Measurements from ENCODE around the gene TNFAIP8L2.

The TNFAIP8L2 gene

GRCh38 chr1:151137789-151138188 lies 18.7 kb upstream of the TNFAIP8L2 start:
- DNase-seq (ENCODE audit: low spot score) = no peak
- H3K4me3 ChIP-seq (ENCODE audit: severe bottlenecking) = no peak overlapping the region
- ATAC-seq (ENCODE audit: low read depth) = no peak
- TF ChIP-seq, protein P1, sequence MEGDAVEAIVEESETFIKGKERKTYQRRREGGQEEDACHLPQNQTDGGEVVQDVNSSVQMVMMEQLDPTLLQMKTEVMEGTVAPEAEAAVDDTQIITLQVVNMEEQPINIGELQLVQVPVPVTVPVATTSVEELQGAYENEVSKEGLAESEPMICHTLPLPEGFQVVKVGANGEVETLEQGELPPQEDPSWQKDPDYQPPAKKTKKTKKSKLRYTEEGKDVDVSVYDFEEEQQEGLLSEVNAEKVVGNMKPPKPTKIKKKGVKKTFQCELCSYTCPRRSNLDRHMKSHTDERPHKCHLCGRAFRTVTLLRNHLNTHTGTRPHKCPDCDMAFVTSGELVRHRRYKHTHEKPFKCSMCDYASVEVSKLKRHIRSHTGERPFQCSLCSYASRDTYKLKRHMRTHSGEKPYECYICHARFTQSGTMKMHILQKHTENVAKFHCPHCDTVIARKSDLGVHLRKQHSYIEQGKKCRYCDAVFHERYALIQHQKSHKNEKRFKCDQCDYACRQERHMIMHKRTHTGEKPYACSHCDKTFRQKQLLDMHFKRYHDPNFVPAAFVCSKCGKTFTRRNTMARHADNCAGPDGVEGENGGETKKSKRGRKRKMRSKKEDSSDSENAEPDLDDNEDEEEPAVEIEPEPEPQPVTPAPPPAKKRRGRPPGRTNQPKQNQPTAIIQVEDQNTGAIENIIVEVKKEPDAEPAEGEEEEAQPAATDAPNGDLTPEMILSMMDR (IDR thresholded peaks at IDR 0.05; ENCODE audit: poor library complexity, severe bottlenecking) = no peak
- H3K36me3 ChIP-seq (ENCODE audit: low read depth) = no peaks in the 10 kb centered on the region
- no peaks in the 10 kb centered on the region for H3K27me3 ChIP-seq (ENCODE audit: insufficient read depth, poor library complexity, severe bottlenecking)
- no peak overlapping the region for H3K27ac ChIP-seq (ENCODE audit: poor library complexity, severe bottlenecking)
- H3K9me3 ChIP-seq (ENCODE audit: severe bottlenecking) = no peaks in the 10 kb centered on the region
- H3K4me1 ChIP-seq (ENCODE audit: insufficient read depth, poor library complexity, severe bottlenecking) = no peaks in the 10 kb centered on the region

GRCh38 chr1:151142411-151143056 lies 13.9 kb upstream of the TNFAIP8L2 start:
- no peak overlapping the region for H3K4me3 ChIP-seq (ENCODE audit: severe bottlenecking)
- H3K27me3 ChIP-seq (ENCODE audit: insufficient read depth, poor library complexity, severe bottlenecking) = no peaks in the 10 kb centered on the region

GRCh38 chr1:151143057-151143435 lies 13.4 kb upstream of the TNFAIP8L2 start:
- ATAC-seq (ENCODE audit: low read depth) = no peak
- H3K4me3 ChIP-seq (ENCODE audit: severe bottlenecking) = no peak overlapping the region
- DNase-seq (ENCODE audit: low spot score) = no peak
- no peak overlapping the region for H3K27ac ChIP-seq (ENCODE audit: poor library complexity, severe bottlenecking)
- no peaks in the 10 kb centered on the region for H3K36me3 ChIP-seq (ENCODE audit: low read depth)
- H3K9me3 ChIP-seq (ENCODE audit: severe bottlenecking) = no peaks in the 10 kb centered on the region
- H3K4me1 ChIP-seq (ENCODE audit: insufficient read depth, poor library complexity, severe bottlenecking) = no peaks in the 10 kb centered on the region
- TF ChIP-seq, protein P1 (IDR thresholded peaks at IDR 0.05; ENCODE audit: poor library complexity, severe bottlenecking) = no peak
- H3K27me3 ChIP-seq (ENCODE audit: insufficient read depth, poor library complexity, severe bottlenecking) = no peaks in the 10 kb centered on the region

More at GRCh38 chr1:151142411-151143056, 13.9 kb upstream of the TNFAIP8L2 start:
- Histone ChIP-seq H3K9me3 (ENCODE audit: severe bottlenecking) (no peaks in the 10 kb centered on the region), H3K4me1 (ENCODE audit: insufficient read depth, poor library complexity, severe bottlenecking) (no peaks in the 10 kb centered on the region), H3K36me3 (ENCODE audit: low read depth) (no peaks in the 10 kb centered on the region), H3K27ac (ENCODE audit: poor library complexity, severe bottlenecking) (no peak overlapping the region)
- no peak for DNase-seq (ENCODE audit: low spot score)
- no peak for ATAC-seq (ENCODE audit: low read depth)
- TF ChIP-seq, protein P1 (IDR thresholded peaks at IDR 0.05; ENCODE audit: poor library complexity, severe bottlenecking) = no peak

DNA sequence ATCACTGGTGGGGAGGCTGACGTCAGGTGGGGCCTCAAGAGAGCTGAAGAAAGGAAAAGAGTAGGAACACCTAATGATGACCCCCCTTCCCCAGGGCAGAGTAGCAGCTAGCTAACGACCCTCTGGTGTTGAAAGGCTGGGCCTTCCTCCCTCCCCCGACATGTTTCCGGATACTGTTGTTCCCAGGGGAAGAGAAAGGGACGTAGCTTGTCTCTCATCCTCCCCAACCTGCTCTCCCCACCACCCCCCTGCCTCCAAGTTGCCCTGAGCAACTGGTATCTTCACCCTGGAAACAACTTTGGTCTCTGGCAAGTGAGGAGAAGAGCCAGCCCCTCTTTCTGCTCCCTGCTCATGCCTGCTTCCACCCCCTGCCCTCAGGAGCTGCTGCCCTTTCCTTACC lies 12.5 kb upstream of the TNFAIP8L2 start:
- Histone ChIP-seq H3K36me3 (ENCODE audit: low read depth) (no peaks in the 10 kb centered on the region), H3K4me1 (ENCODE audit: insufficient read depth, poor library complexity, severe bottlenecking) (no peaks in the 10 kb centered on the region), H3K4me3 (ENCODE audit: severe bottlenecking) (no peak overlapping the region), H3K27ac (ENCODE audit: poor library complexity, severe bottlenecking) (no peak overlapping the region), H3K27me3 (ENCODE audit: insufficient read depth, poor library complexity, severe bottlenecking) (no peaks in the 10 kb centered on the region), H3K9me3 (ENCODE audit: severe bottlenecking) (no peaks in the 10 kb centered on the region)
- TF ChIP-seq, protein P1 (IDR thresholded peaks at IDR 0.05; ENCODE audit: poor library complexity, severe bottlenecking) = no peak
- DNase-seq (ENCODE audit: low spot score) (no peak), ATAC-seq (ENCODE audit: low read depth) (no peak)

All from RWPE2 (cell line).